CD14-positive monocyte (primary cell): ENCODE data around the gene LGR4. TPM values are rescaled to one million over a fixed set of nuclear protein-coding genes. Genes with fewer than 3 reads are reported as not detected.

Experiments
- DNase-seq, 3 donors: peaks; one replicate each; pipeline ENCODE4 v3.0.0-alpha.2; 2011 to 2022
- H2AFZ ChIP-seq: 2 replicates; pipeline ENCODE4 v1.6.0; 2012; ENCODE audit warnings: mild to moderate bottlenecking, low read depth, low read length, inconsistent platforms; ENCODE audit not compliant: insufficient read depth, poor library complexity, severe bottlenecking
- H3K27ac ChIP-seq, 2 donors: 1 replicate in 1 of 2; 2 replicates in 1 of 2; pipeline ENCODE4 v1.5.1; 2012 to 2013; ENCODE audit warnings: low read length in 2 of 2, control low read depth in 1 of 2, inconsistent platforms in 1 of 2, low read depth in 1 of 2, mild to moderate bottlenecking in 1 of 2
- H3K27me3 ChIP-seq, 2 donors: one replicate each; pipeline versions ENCODE4 v1.6.0 to v1.6.1; 2011 to 2013; ENCODE audit warnings: low read length in 2 of 2; ENCODE audit not compliant: control insufficient read depth in 2 of 2, insufficient read depth in 2 of 2
- H3K36me3 ChIP-seq, 2 donors: replicated peaks in 1 of 2; 1 replicate in 1 of 2; 2 replicates in 1 of 2; pipeline versions ENCODE4 v1.5.1 to v1.6.1; 2012 to 2013; ENCODE audit warnings: low read length in 2 of 2, control low read depth in 1 of 2, inconsistent platforms in 1 of 2, mild to moderate bottlenecking in 1 of 2; ENCODE audit not compliant: insufficient read depth in 2 of 2, control insufficient read depth in 1 of 2
- H3K4me1 ChIP-seq, 2 donors: 1 replicate in 1 of 2; 2 replicates in 1 of 2; pipeline versions ENCODE4 v1.5.1 to v1.6.1; 2012 to 2013; ENCODE audit warnings: low read length in 2 of 2, control low read depth in 1 of 2, inconsistent platforms in 1 of 2, mild to moderate bottlenecking in 1 of 2, moderate library complexity in 1 of 2; ENCODE audit not compliant: insufficient read depth in 2 of 2, control insufficient read depth in 1 of 2
- H3K4me2 ChIP-seq: replicated peaks from 2 replicates; pipeline ENCODE3; 2012; ENCODE audit warnings: low read length, moderate library complexity, mild to moderate bottlenecking; ENCODE audit not compliant: poor library complexity, severe bottlenecking; ENCODE audit errors: extremely low read depth
- H3K4me3 ChIP-seq, 3 experiments: fragments of 200-600 bp in 1 of 3; sonication (generic) in 1 of 3; replicated peaks in 1 of 3; 1 replicate in 2 of 3; 2 replicates in 1 of 3; pipeline ENCODE4 v1.5.1; 2011 to 2013; ENCODE audit warnings: low read length in 3 of 3, mild to moderate bottlenecking in 3 of 3, control low read depth in 2 of 3, low read depth in 2 of 3, inconsistent platforms in 1 of 3, moderate library complexity in 1 of 3
- H3K79me2 ChIP-seq: 2 replicates; pipeline ENCODE4 v1.6.0; 2012; ENCODE audit warnings: mild to moderate bottlenecking, control low read depth, inconsistent platforms, low read length, moderate library complexity; ENCODE audit not compliant: insufficient read depth
- H3K9ac ChIP-seq: 2 replicates; pipeline ENCODE4 v1.6.0; 2017; ENCODE audit warnings: low read length, mild to moderate bottlenecking; ENCODE audit not compliant: insufficient read depth, poor library complexity, severe bottlenecking
- H3K9me3 ChIP-seq, 2 donors: replicated peaks in 1 of 2; 1 replicate in 1 of 2; 2 replicates in 1 of 2; pipeline versions ENCODE4 v1.5.1 to v1.6.1; 2012 to 2013; ENCODE audit warnings: low read length in 2 of 2, control low read depth in 1 of 2; ENCODE audit not compliant: control insufficient read depth in 1 of 2, insufficient read depth in 1 of 2
- H4K20me1 ChIP-seq: 2 replicates; pipeline ENCODE4 v1.6.0; 2012; ENCODE audit warnings: mild to moderate bottlenecking, low read length, control low read depth, moderate library complexity; ENCODE audit not compliant: insufficient read depth
- H3K27ac Mint-ChIP-seq, 7 donors: one replicate each; pipeline ENCODE4 v1.8.0; 2020; ENCODE audit warnings: mild to moderate bottlenecking in 7 of 7, mixed read lengths in 7 of 7, moderate library complexity in 6 of 7, inconsistent platforms in 2 of 7
- H3K27me3 Mint-ChIP-seq, 3 donors: one replicate each; pipeline ENCODE4 v1.8.0; 2021 to 2022; ENCODE audit warnings: low read depth in 3 of 3, mild to moderate bottlenecking in 3 of 3, mixed read lengths in 3 of 3, moderate library complexity in 3 of 3, inconsistent platforms in 1 of 3
- H3K36me3 Mint-ChIP-seq, 2 donors: one replicate each; pipeline ENCODE4 v1.8.0; 2020; ENCODE audit warnings: mixed read lengths in 2 of 2, inconsistent platforms in 1 of 2, mild to moderate bottlenecking in 1 of 2
- H3K4me1 Mint-ChIP-seq: one replicate; pipeline ENCODE4 v1.8.0; 2020; ENCODE audit warnings: mild to moderate bottlenecking, mixed read lengths
- H3K4me3 Mint-ChIP-seq, 2 donors: one replicate each; pipeline ENCODE4 v1.8.0; 2020; ENCODE audit warnings: mild to moderate bottlenecking in 2 of 2, mixed read lengths in 2 of 2, moderate library complexity in 1 of 2
- H3K9me3 Mint-ChIP-seq, 7 donors: one replicate each; pipeline ENCODE4 v1.8.0; 2020 to 2022; ENCODE audit warnings: mixed read lengths in 7 of 7, mild to moderate bottlenecking in 6 of 7, moderate library complexity in 6 of 7, inconsistent platforms in 2 of 7
- intact Hi-C, 2 donors: fragments of 100-400 bp; cut with micrococcal nuclease; formaldehyde crosslinking; loops; one replicate each; pipeline versions ENCODE4 v1.15.0 to v1.15.1; 2023
- polyA plus RNA-seq, 3 donors: library from polyadenylated mRNA; depleted of rRNA in 1 of 3; unstranded in 2 of 3; stranded (reverse) in 1 of 3; fragments of 300-500 nt in 2 of 3; fragments of >200 nt in 1 of 3; fragmentation: Illumina TruSeq in 2 of 3; gene quantifications; 1 replicate in 2 of 3; 2 replicates in 1 of 3; pipeline ENCODE4 v1.2.3, GENCODE V29; 2012 to 2021
- TF ChIP-seq, protein P1 (sequence below): fragments of 200-600 bp; IDR thresholded peaks from one replicate; pipeline ENCODE4 v1.8.0; 2022; ENCODE audit warnings: antibody characterized with exemption, mild to moderate bottlenecking

LGR4 gene
- polyA plus RNA-seq, 3 donors, result 0.67 to 0.92 (median 0.72) TPM

DNA sequence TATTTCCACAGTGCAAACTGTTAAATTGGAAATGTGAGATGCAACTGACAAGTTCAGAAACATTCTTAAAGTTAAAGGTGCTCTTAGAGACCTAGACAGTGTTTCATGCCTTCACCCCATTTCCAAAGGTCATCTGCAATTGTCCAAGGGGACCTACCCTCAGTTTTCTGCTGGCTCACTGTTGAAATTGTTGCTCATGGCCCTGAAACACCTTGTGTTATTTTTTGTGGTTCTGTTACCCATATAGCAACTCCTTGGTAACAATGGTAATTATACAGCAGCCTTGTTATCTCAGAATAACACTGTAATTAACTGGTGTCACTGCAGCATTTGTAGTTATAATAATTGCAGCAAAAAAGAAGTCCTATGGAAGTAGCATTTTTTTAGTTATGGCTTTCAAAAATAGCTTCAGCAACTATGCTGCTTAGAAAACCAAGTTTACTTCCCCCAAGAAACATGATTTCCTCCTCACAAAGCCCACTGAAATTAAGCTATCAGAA lies 60.3 kb downstream of the LGR4 start:
- Mint-ChIP-seq H3K9me3 (peaks cover 0 to 1% (median 0%) of the 10 kb centered on the region in 7 donors), H3K36me3 (no peaks in the 10 kb centered on the region), H3K4me1 (peaks cover 5% of the 10 kb centered on the region), H3K27ac (no peak overlapping the region), H3K4me3 (no peak overlapping the region), H3K27me3 (no peaks in the 10 kb centered on the region)
- no peaks in the 10 kb centered on the region for H4K20me1 ChIP-seq
- no peak overlapping the region for H2AFZ ChIP-seq
- no peak overlapping the region for H3K4me2 ChIP-seq
- no peak overlapping the region for H3K4me3 ChIP-seq
- intact Hi-C loops, result no loop called here
- H3K9ac ChIP-seq, result no peak overlapping the region
- H3K79me2 ChIP-seq, result no peaks in the 10 kb centered on the region
- H3K36me3 ChIP-seq, result no peaks in the 10 kb centered on the region
- H3K27me3 ChIP-seq, result no peaks in the 10 kb centered on the region
- H3K27ac ChIP-seq, result no peak overlapping the region
- no peaks in the 10 kb centered on the region for H3K9me3 ChIP-seq
- TF ChIP-seq, protein P1, sequence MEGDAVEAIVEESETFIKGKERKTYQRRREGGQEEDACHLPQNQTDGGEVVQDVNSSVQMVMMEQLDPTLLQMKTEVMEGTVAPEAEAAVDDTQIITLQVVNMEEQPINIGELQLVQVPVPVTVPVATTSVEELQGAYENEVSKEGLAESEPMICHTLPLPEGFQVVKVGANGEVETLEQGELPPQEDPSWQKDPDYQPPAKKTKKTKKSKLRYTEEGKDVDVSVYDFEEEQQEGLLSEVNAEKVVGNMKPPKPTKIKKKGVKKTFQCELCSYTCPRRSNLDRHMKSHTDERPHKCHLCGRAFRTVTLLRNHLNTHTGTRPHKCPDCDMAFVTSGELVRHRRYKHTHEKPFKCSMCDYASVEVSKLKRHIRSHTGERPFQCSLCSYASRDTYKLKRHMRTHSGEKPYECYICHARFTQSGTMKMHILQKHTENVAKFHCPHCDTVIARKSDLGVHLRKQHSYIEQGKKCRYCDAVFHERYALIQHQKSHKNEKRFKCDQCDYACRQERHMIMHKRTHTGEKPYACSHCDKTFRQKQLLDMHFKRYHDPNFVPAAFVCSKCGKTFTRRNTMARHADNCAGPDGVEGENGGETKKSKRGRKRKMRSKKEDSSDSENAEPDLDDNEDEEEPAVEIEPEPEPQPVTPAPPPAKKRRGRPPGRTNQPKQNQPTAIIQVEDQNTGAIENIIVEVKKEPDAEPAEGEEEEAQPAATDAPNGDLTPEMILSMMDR, result no peak
- DNase-seq, result no peak
- H3K4me1 ChIP-seq, result peaks cover 0 to 3% of the 10 kb centered on the region in 2 donors

DNA sequence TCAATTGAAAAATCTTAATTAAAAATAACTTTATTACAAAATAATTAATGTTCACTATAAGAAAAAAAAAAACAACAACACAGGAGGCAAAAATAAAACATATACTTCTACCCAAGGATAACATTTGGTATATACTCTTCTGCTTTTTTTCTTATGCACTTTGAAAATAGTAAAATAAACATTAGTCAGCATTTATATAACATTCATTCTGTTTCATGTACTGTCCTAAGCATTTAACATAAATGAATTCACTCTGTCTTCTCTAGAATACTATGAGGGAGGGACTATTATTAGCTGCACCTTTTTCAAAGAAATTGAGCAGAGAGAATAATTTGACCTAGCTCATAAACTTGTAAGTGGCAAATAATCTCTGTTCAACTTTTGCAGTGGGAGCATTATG lies 61.3 kb downstream of the LGR4 start:
- intact Hi-C loops, result no loop called here
- H3K4me3 Mint-ChIP-seq, result no peak overlapping the region
- no peaks in the 10 kb centered on the region for H3K9me3 Mint-ChIP-seq
- H3K4me1 Mint-ChIP-seq, result peaks cover 5% of the 10 kb centered on the region
- H3K9me3 ChIP-seq, result no peaks in the 10 kb centered on the region
- no peak overlapping the region for H3K4me3 ChIP-seq
- peaks cover 0 to 3% of the 10 kb centered on the region in 2 donors for H3K4me1 ChIP-seq
- no peaks in the 10 kb centered on the region for H4K20me1 ChIP-seq
- H3K27ac ChIP-seq, result no peak overlapping the region
- DNase-seq, result no peak
- no peaks in the 10 kb centered on the region for H3K27me3 ChIP-seq
- no peaks in the 10 kb centered on the region for H3K36me3 ChIP-seq
- H3K36me3 Mint-ChIP-seq, result no peaks in the 10 kb centered on the region
- no peak overlapping the region for H3K9ac ChIP-seq
- TF ChIP-seq, protein P1, result no peak
- no peak overlapping the region for H3K4me2 ChIP-seq
- no peak overlapping the region for H2AFZ ChIP-seq
- no peaks in the 10 kb centered on the region for H3K79me2 ChIP-seq
- no peaks in the 10 kb centered on the region for H3K27me3 Mint-ChIP-seq
- H3K27ac Mint-ChIP-seq, result no peak overlapping the region
